HG03558 (cell line): ENCODE data around the gene MAST4.

Source experiments
- ATAC-seq: cut with Tn5 transposase; IDR thresholded peaks from one replicate; pipeline ENCODE4 v1.9.1; 2021; ENCODE audit warnings: moderate number of reproducible peaks; ENCODE audit not compliant: unreplicated experiment; ENCODE audit errors: extremely low read depth

Gene MAST4

GRCh38 chr5:67206929-67207328, 610.7 kb downstream of the MAST4 start:
- peak; percentile 77 for ATAC-seq

- no peak for ATAC-seq
Measured at GRCh38 chr5:67208403-67208802, 612.2 kb downstream of the MAST4 start.

- no peak for ATAC-seq
Measured at GRCh38 chr5:67209141-67209771, 613.1 kb downstream of the MAST4 start.

DNA sequence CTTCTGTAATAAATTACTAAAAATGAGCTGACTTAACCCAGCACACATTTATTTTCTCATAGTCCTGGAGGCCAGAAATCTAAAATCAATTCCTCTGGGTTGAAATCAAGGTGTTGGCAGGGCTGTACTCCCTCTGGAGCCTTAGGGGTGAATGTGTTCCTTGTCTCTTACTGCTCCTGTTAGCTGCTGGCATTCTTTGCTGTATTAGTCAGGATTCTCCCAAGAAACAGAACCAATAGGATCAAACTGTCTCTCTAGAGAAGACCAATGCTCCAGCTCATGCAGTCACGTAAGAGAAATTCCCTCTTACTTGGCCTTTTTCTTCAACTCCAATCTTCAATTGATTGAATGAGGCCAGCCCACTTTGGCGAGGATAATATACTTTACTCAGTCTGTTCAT, 615.7 kb downstream of the MAST4 start:
- ATAC-seq = no peak

GRCh38 chr5:67214036-67214435, 617.8 kb downstream of the MAST4 start:
- ATAC-seq = no peak

GRCh38 chr5:67214707-67215447, 618.7 kb downstream of the MAST4 start:
- ATAC-seq = no peak

DNA sequence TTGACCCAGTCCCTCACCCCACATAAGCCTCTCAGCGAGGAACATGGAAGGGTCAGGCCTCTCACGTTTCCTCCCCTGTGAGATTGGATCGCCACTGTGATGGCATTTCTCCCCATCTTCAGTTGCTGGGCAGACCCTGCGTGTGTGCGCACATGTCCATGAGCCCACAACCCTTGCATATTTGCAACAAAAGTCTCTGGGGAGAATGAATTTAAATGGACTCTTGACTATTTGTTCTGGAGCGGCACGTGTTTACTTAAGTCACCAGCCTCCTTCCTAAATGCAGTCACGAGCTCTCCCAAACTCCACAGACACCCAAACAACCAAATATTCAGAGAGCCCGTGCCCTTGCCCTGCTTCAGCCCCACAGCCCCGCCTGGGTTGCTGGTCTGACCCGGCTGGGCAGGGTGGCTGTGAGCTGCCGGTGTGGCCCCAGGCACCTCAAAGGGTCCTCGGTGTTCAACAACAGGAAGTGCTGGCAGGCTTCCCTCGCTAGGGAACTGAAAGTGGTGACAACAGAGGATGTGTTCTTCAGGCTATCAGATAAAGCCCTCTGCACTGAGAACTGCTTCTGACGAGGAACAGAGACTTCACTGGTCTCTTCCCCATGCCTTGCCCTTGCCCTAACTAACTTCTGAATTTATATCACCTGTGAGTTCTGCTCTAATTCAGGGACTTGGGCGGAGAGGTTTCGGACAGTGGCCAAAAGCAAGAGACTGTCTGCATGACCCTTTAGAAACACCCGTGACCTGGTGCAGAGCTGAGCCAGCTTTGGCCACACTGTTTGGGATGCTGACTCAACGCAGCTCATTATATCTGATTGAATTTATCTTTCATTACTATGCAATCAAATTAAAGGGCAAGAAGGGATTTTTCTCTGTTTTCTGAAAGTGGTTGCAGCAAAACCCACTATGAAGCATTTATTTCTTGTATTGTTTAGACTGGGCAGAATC, 619.6 kb downstream of the MAST4 start:
- peak; percentile 99 for ATAC-seq

- no peak for ATAC-seq
Measured at GRCh38 chr5:67216564-67216963, 620.4 kb downstream of the MAST4 start.
